Breast epithelium (tissue), 3 donors: ENCODE data around the gene LYRM4.

Source experiments
- POLR2A ChIP-seq: fragments of 450-650 bp; IDR thresholded peaks from one replicate; pipeline ENCODE4 v1.6.1; 2016; ENCODE audit warnings: antibody characterized with exemption, mild to moderate bottlenecking, moderate library complexity
- TF ChIP-seq, protein P1 (sequence below), 3 donors: fragments of 450-650 bp; IDR thresholded peaks; one replicate each; pipeline ENCODE4 v1.5.1; 2016 to 2017; ENCODE audit warnings: antibody characterized with exemption in 3 of 3, mild to moderate bottlenecking in 3 of 3, moderate library complexity in 3 of 3

DNA sequence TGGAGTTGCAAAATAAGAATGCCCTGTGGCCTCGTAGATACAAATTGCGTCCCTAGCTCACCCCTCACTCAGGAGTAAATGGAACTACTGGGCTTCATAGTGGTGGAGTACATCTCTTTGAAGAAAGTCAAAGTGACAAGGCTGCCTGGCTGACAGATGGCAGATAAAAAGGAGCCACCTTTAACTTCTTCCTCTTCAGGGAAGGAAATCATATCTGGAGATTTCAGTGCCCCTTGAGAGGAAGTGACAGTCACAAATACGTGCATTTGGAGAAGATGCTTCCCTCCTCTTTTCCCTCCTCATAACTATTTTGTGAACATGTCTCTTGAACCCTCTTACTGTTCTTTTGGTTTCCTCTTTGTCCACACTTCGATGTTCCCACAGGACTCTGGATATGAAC is 132.4 kb downstream of the LYRM4 start:
- no peak for TF ChIP-seq POLR2A
- TF ChIP-seq, protein P1, sequence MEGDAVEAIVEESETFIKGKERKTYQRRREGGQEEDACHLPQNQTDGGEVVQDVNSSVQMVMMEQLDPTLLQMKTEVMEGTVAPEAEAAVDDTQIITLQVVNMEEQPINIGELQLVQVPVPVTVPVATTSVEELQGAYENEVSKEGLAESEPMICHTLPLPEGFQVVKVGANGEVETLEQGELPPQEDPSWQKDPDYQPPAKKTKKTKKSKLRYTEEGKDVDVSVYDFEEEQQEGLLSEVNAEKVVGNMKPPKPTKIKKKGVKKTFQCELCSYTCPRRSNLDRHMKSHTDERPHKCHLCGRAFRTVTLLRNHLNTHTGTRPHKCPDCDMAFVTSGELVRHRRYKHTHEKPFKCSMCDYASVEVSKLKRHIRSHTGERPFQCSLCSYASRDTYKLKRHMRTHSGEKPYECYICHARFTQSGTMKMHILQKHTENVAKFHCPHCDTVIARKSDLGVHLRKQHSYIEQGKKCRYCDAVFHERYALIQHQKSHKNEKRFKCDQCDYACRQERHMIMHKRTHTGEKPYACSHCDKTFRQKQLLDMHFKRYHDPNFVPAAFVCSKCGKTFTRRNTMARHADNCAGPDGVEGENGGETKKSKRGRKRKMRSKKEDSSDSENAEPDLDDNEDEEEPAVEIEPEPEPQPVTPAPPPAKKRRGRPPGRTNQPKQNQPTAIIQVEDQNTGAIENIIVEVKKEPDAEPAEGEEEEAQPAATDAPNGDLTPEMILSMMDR (IDR thresholded peaks at IDR 0.05), result no peak
